B cell (primary cell): ENCODE measurements around the gene OTOP3. TPM values are rescaled to one million over a fixed set of nuclear protein-coding genes. Genes with fewer than 3 reads are reported as not detected.

ENCODE experiments used
- ATAC-seq: fragments of 200-7000 bp; cut with Tn5 transposase; one replicate; pipeline ENCODE4 v1.10.0; 2021; ENCODE audit warnings: low read depth, mild to moderate bottlenecking, moderate number of reproducible peaks, moderate library complexity
- CTCF ChIA-PET: fragments of 350-600 bp; sonication (Branson Sonifier 250); formaldehyde crosslinking; loops from one replicate; lab custom pipeline; 2021; ENCODE audit warnings: antibody characterized with exemption, inconsistent platforms; lab: Charles Lee
- POLR2A ChIA-PET: fragments of 350-600 bp; sonication (Branson Sonifier 250); formaldehyde crosslinking; loops from one replicate; lab custom pipeline; 2021; ENCODE audit warnings: antibody characterized with exemption; lab: Charles Lee
- DNase-seq: peaks from one replicate; pipeline ENCODE4 v3.0.0; 2013
- H2AFZ ChIP-seq: 2 replicates; pipeline ENCODE4 v1.6.1; 2012; ENCODE audit warnings: mild to moderate bottlenecking, low read depth, low read length; ENCODE audit not compliant: insufficient read depth, poor library complexity, severe bottlenecking
- H3K27ac ChIP-seq, 2 donors: 1 replicate in 1 of 2; 2 replicates in 1 of 2; pipeline ENCODE4 v1.5.1; 2012 to 2013; ENCODE audit warnings: low read length in 2 of 2, mild to moderate bottlenecking in 2 of 2, moderate library complexity in 1 of 2
- H3K27me3 ChIP-seq, 4 experiments: fragments of 200-600 bp in 1 of 4; sonication (generic) in 1 of 4; replicated peaks in 1 of 4; 1 replicate in 2 of 4; 2 replicates in 2 of 4; pipeline versions ENCODE4 v1.6.1 to v1.7.0; 2013 to 2016; ENCODE audit warnings: low read length in 3 of 4, mild to moderate bottlenecking in 2 of 4, mixed read lengths in 1 of 4, moderate library complexity in 1 of 4; ENCODE audit not compliant: insufficient read depth in 4 of 4, control insufficient read depth in 3 of 4; ENCODE audit errors: control extremely low read depth in 1 of 4
- H3K36me3 ChIP-seq, 2 experiments: replicated peaks in 1 of 2; 1 replicate in 1 of 2; 2 replicates in 1 of 2; pipeline versions ENCODE4 v1.6.1 to v1.7.1; 2013; ENCODE audit warnings: low read length in 1 of 2; ENCODE audit not compliant: insufficient read depth in 2 of 2, control insufficient read depth in 1 of 2; ENCODE audit errors: control extremely low read depth in 1 of 2, extremely low read depth in 1 of 2
- H3K4me1 ChIP-seq, 2 donors: fragments of 200-600 bp in 1 of 2; sonication (generic) in 1 of 2; 1 replicate in 1 of 2; 2 replicates in 1 of 2; pipeline versions ENCODE4 v1.5.1 to v1.6.1; 2013 to 2017; ENCODE audit warnings: low read length in 2 of 2; ENCODE audit not compliant: control insufficient read depth in 2 of 2, insufficient read depth in 2 of 2
- H3K4me2 ChIP-seq: replicated peaks from 2 replicates; pipeline ENCODE3; 2012; ENCODE audit warnings: mild to moderate bottlenecking, low read depth, low read length; ENCODE audit not compliant: poor library complexity, severe bottlenecking
- H3K4me3 ChIP-seq, 5 experiments: fragments of 200-600 bp in 1 of 5; sonication (generic) in 1 of 5; 1 replicate in 3 of 5; 2 replicates in 2 of 5; pipeline versions ENCODE4 v1.5.1 to v1.7.0; 2011 to 2016; ENCODE audit warnings: low read length in 4 of 5, mild to moderate bottlenecking in 4 of 5, low read depth in 2 of 5, control low read depth in 1 of 5, moderate library complexity in 1 of 5; ENCODE audit not compliant: insufficient read depth in 1 of 5; ENCODE audit errors: control extremely low read depth in 1 of 5, extremely low read depth in 1 of 5
- H3K79me2 ChIP-seq: fragments of 200-600 bp; sonication (generic); one replicate; pipeline ENCODE4 v1.6.0; 2016; ENCODE audit warnings: low read length; ENCODE audit not compliant: control insufficient read depth, insufficient read depth
- H3K9ac ChIP-seq: fragments of 200-600 bp; sonication (generic); 2 replicates; pipeline ENCODE4 v1.6.1; 2017; ENCODE audit warnings: mild to moderate bottlenecking, low read length, moderate library complexity
- H3K9me3 ChIP-seq, 3 donors: one replicate each; pipeline versions ENCODE4 v1.6.1 to v1.7.1; 2013; ENCODE audit warnings: low read length in 2 of 3; ENCODE audit not compliant: control insufficient read depth in 2 of 3, insufficient read depth in 1 of 3; ENCODE audit errors: control extremely low read depth in 1 of 3
- H4K20me1 ChIP-seq: 2 replicates; pipeline ENCODE4 v1.6.0; 2012; ENCODE audit warnings: mild to moderate bottlenecking, low read length; ENCODE audit not compliant: insufficient read depth, control insufficient read depth, poor library complexity, severe bottlenecking
- H3K27ac Mint-ChIP-seq: one replicate; pipeline ENCODE4 v1.8.0; 2021; ENCODE audit warnings: mixed read lengths
- H3K27me3 Mint-ChIP-seq: one replicate; pipeline ENCODE4 v1.8.0; 2021; ENCODE audit warnings: mixed read lengths
- H3K4me1 Mint-ChIP-seq: one replicate; pipeline ENCODE4 v1.8.0; 2021; ENCODE audit warnings: mixed read lengths
- H3K4me3 Mint-ChIP-seq: one replicate; pipeline ENCODE4 v1.8.0; 2021; ENCODE audit warnings: mixed read lengths
- H3K9me3 Mint-ChIP-seq: one replicate; pipeline ENCODE4 v1.8.0; 2022; ENCODE audit warnings: mixed read lengths; ENCODE audit not compliant: insufficient read depth
- EZH2 ChIP-seq: IDR thresholded peaks from 2 replicates; pipeline ENCODE4 v1.6.1; 2012; ENCODE audit warnings: borderline replicate concordance, low read depth, mild to moderate bottlenecking, moderate library complexity, low read length; ENCODE audit not compliant: insufficient read depth, poor library complexity, severe bottlenecking
- WGBS: methylation state at CpG from one replicate; pipeline ENCODE4 v1.1.5; 2013; ENCODE audit warnings: missing lambda C conversion rate; ENCODE audit not compliant: insufficient coverage; 5-methylcytosine and 5-hydroxymethylcytosine counted together
- intact Hi-C: fragments of 100-400 bp; cut with micrococcal nuclease; formaldehyde crosslinking; loops from one replicate; pipeline ENCODE4 v1.10.0; 2022
- polyA plus RNA-seq: library from polyadenylated mRNA; depleted of rRNA; stranded (reverse); fragments of >200 nt; gene quantifications from 2 replicates; pipeline ENCODE4 v1.2.3, GENCODE V29; 2012
- total RNA-seq, 2 donors: library from RNA; stranded (reverse); fragments of 120-200 nt in 1 of 2; gene quantifications; 1 replicate in 1 of 2; 2 replicates in 1 of 2; pipeline versions ENCODE4 v1.2.3 to v1.2.4, GENCODE V29; 2013 to 2022
- TF ChIP-seq, protein P1 (sequence below): fragments of 200-600 bp; IDR thresholded peaks from one replicate; pipeline ENCODE4 v1.8.0; 2022; ENCODE audit warnings: antibody characterized with exemption, mild to moderate bottlenecking

OTOP3 gene
- total and polyA plus RNA-seq, 2 donors (not counting 1 experiment from before 2014, with no cell fraction given) = not detected

DNA sequence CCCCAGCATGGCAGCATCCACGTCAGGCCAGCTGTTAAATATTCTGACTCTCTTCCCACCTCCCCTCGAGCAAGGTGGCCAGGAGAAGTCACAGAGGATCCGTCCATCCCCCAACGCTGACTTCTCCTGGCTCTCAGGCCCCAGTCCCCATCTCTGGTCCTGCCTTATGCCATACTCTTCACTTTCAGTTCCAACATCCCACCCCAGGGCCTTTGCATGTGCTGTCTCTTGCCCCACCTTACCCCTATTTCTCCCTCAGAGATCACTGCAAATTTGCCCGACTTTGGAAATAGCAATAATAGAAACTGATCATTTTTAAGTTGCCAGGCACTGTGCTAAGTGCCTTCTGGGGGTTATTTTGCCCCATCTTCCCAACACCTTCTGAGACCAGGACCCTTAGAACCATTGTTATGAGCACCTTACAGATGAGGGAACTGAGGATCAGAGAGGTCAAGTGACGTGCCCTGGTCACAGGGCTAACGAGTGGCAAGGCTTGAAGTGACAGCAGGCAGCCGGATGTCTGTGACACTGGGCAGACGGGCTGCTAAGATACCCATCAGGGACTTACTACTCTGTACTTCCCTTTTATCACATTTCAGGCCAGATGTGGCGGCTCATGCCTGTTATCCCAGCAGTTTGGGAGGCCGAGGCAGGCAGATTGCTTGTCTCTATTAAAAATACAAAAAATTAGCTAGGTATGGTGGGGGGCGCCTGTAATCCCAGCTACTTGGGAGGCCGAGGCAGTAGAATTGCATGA, 19.1 kb downstream of the OTOP3 start:
- Histone ChIP-seq H3K9ac (no peak overlapping the region), H3K79me2 (no peaks in the 10 kb centered on the region), H3K27me3 (peaks cover 0 to 16% (median 0%) of the 10 kb centered on the region in 4 experiments), H3K4me2 (no peak overlapping the region), H3K4me1 (peaks cover 0 to 5% of the 10 kb centered on the region in 2 donors), H2AFZ (no peak overlapping the region), H3K9me3 (no peaks in the 10 kb centered on the region), H3K4me3 (no peak overlapping the region), H3K27ac (no peak overlapping the region), H3K36me3 (no peaks in the 10 kb centered on the region), H4K20me1 (no peaks in the 10 kb centered on the region)
- no peaks in the 10 kb centered on the region for H3K4me1 Mint-ChIP-seq
- TF ChIP-seq EZH2 = no peak
- TF ChIP-seq, protein P1, sequence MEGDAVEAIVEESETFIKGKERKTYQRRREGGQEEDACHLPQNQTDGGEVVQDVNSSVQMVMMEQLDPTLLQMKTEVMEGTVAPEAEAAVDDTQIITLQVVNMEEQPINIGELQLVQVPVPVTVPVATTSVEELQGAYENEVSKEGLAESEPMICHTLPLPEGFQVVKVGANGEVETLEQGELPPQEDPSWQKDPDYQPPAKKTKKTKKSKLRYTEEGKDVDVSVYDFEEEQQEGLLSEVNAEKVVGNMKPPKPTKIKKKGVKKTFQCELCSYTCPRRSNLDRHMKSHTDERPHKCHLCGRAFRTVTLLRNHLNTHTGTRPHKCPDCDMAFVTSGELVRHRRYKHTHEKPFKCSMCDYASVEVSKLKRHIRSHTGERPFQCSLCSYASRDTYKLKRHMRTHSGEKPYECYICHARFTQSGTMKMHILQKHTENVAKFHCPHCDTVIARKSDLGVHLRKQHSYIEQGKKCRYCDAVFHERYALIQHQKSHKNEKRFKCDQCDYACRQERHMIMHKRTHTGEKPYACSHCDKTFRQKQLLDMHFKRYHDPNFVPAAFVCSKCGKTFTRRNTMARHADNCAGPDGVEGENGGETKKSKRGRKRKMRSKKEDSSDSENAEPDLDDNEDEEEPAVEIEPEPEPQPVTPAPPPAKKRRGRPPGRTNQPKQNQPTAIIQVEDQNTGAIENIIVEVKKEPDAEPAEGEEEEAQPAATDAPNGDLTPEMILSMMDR = no peak
- intact Hi-C loops = no loop called here
- CTCF ChIA-PET = interaction anchor here (1.0 to 1.6 kb wide), 2 partner anchors 163 to 218 kb away, joined by 3 read pairs; partner anchors contain the start of gene RAB37
- H3K27me3 Mint-ChIP-seq = peaks cover 4% of the 10 kb centered on the region
- DNase-seq (no peak), ATAC-seq (no peak)
- H3K9me3 Mint-ChIP-seq = no peaks in the 10 kb centered on the region
- H3K4me3 Mint-ChIP-seq = no peak overlapping the region
- no peak overlapping the region for H3K27ac Mint-ChIP-seq
- 64% methylated on average over 10 of the region's 13 CpGs for WGBS
- POLR2A ChIA-PET = interaction anchor here (0.7 kb wide), 1 partner anchor 366 kb away, joined by 3 read pairs; no protein-coding TSS in a partner anchor

DNA sequence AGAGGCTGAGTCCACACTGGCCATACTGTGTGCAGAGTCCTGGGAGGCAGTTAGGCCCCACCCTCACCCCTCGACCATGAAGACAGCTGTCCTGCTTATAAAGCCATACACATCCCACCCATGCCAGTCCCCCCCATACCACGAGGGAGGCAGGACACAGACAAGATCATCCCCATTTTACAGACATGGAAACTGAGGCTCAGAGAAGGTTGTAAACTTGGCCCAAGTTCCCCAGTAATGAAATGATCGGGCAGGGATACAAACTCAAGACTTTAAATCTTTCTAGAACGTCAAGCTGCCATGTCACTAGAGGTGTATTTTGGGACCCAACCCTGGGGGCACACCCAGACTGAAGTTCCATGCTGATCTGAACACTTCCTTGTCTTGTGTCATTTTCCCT, 20.4 kb downstream of the OTOP3 start:
- Mint-ChIP-seq H3K4me1 (peaks cover 4% of the 10 kb centered on the region), H3K9me3 (no peaks in the 10 kb centered on the region), H3K27me3 (peaks cover 4% of the 10 kb centered on the region), H3K27ac (no peak overlapping the region), H3K4me3 (no peak overlapping the region)
- no peak overlapping the region for H3K9ac ChIP-seq
- H3K4me2 ChIP-seq = no peak overlapping the region
- H3K79me2 ChIP-seq = no peaks in the 10 kb centered on the region
- ChIA-PET POLR2A (interaction anchor here (0.6 kb wide), 1 partner anchor 13 kb away, joined by 4 read pairs; no protein-coding TSS in a partner anchor), CTCF (interaction anchor here (1.1 to 3.9 kb wide), 5 partner anchors 15 to 165 kb away, joined by 3 to 32 read pairs (median 7); partner anchors contain the start of gene HID1)
- no peaks in the 10 kb centered on the region for H4K20me1 ChIP-seq
- ATAC-seq (no peak), DNase-seq (no peak)
- no peak overlapping the region for H2AFZ ChIP-seq
- no peak overlapping the region for H3K27ac ChIP-seq
- intact Hi-C loops = no loop called here
- H3K4me1 ChIP-seq = peaks cover 0 to 9% of the 10 kb centered on the region in 2 donors
- H3K27me3 ChIP-seq = peaks cover 0 to 15% (median 0%) of the 10 kb centered on the region in 4 experiments
- 92% methylated on average over 4 of the region's 4 CpGs for WGBS
- no peaks in the 10 kb centered on the region for H3K9me3 ChIP-seq
- no peak for TF ChIP-seq EZH2
- TF ChIP-seq, protein P1 = no peak
- H3K36me3 ChIP-seq = no peaks in the 10 kb centered on the region
- no peak overlapping the region for H3K4me3 ChIP-seq
